ENCODE results near the gene EHBP1.

EHBP1 gene

GRCh38 chr2:63053081-63053888 is 347.8 kb downstream of the EHBP1 start:
- no peak for DNase-seq (ENCODE audit: extremely low read depth, low read depth)
- H3K4me3 ChIP-seq (replicated peaks; ENCODE audit: low read depth, low read length) = no peak overlapping the region
- no peak for TF ChIP-seq CTCF (IDR thresholded peaks at IDR 0.05; ENCODE audit: low read depth, low read length, missing control alignments)

- H3K4me3 ChIP-seq (replicated peaks; ENCODE audit: low read depth, low read length) = no peak overlapping the region; the same call in 1 of the 2 replicates
- TF ChIP-seq CTCF (IDR thresholded peaks at IDR 0.05; ENCODE audit: low read depth, low read length, missing control alignments) = peak; percentile 57
- no peak for DNase-seq (ENCODE audit: extremely low read depth, low read depth)
Measured at GRCh38 chr2:63053889-63054602, 348.5 kb downstream of the EHBP1 start.

- H3K4me3 ChIP-seq (replicated peaks; ENCODE audit: low read depth, low read length) = no peak overlapping the region
- no peak for DNase-seq (ENCODE audit: extremely low read depth, low read depth)
- TF ChIP-seq CTCF (IDR thresholded peaks at IDR 0.05; ENCODE audit: low read depth, low read length, missing control alignments) = no peak
Measured at GRCh38 chr2:63054841-63055225, 349.3 kb downstream of the EHBP1 start.

- no peak for TF ChIP-seq CTCF (IDR thresholded peaks at IDR 0.05; ENCODE audit: low read depth, low read length, missing control alignments)
- no peak for DNase-seq (ENCODE audit: extremely low read depth, low read depth)
- peak overlapping the region; percentile 22 for H3K4me3 ChIP-seq (replicated peaks; ENCODE audit: low read depth, low read length)
Measured at GRCh38 chr2:63055226-63056106, 350.0 kb downstream of the EHBP1 start.

- no peak for TF ChIP-seq CTCF (IDR thresholded peaks at IDR 0.05; ENCODE audit: low read depth, low read length, missing control alignments)
- H3K4me3 ChIP-seq (replicated peaks; ENCODE audit: low read depth, low read length) = peak overlapping the region; percentile 22; the same call in 1 of the 2 replicates
- no peak for DNase-seq (ENCODE audit: extremely low read depth, low read depth)
Measured at GRCh38 chr2:63056107-63057050, 350.9 kb downstream of the EHBP1 start.

All from HFF-Myc (cell line).